ENCODE measurements around the gene AKR1C1.

- no peak for TF ChIP-seq POLR2A (IDR thresholded peaks at IDR 0.05)
- TF ChIP-seq, protein P1, sequence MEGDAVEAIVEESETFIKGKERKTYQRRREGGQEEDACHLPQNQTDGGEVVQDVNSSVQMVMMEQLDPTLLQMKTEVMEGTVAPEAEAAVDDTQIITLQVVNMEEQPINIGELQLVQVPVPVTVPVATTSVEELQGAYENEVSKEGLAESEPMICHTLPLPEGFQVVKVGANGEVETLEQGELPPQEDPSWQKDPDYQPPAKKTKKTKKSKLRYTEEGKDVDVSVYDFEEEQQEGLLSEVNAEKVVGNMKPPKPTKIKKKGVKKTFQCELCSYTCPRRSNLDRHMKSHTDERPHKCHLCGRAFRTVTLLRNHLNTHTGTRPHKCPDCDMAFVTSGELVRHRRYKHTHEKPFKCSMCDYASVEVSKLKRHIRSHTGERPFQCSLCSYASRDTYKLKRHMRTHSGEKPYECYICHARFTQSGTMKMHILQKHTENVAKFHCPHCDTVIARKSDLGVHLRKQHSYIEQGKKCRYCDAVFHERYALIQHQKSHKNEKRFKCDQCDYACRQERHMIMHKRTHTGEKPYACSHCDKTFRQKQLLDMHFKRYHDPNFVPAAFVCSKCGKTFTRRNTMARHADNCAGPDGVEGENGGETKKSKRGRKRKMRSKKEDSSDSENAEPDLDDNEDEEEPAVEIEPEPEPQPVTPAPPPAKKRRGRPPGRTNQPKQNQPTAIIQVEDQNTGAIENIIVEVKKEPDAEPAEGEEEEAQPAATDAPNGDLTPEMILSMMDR (IDR thresholded peaks at IDR 0.05), result no peak
These were observed 39.0 kb downstream of the AKR1C1 start for GRCh38 chr10:5002013-5002727.
